ENCODE measurements around the gene OTULIN.

OTULIN gene

DNA sequence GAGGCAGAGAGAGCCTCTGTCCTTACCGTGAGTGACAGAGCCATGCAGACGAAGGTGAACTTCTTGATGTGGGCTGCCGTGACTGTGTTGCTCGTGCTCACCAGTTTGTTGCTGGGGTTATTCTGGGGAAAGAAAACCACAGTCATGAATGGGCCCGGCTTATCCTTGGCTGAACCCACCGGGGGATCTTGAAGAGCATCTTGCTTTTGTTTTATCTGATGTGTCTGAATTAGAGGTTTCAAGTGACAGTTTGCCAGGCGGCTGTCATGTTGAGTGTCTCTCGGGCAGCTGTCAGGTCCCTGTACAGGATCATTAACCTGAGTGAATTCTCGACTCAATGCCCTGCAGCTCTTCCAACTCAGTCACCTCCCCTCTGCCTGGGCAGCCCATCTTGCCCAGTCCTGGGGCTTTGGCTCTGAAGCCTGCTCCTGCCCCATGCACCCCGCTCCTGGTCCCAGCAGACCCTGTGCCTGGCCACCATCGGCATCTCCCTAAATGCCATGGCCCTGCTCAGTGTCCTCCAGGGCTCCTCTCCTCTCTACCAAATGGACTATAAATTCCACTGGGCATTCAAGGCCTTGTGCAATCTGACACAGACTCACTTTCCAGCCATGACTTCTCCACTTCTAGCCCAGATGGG, 77.4 kb downstream of the OTULIN start:
- Histone ChIP-seq H3K9ac (ENCODE audit: low read length) (no peak overlapping the region), H3K36me3 (ENCODE audit: control insufficient read depth, insufficient read depth, low read length) (no peaks in the 10 kb centered on the region)

DNA sequence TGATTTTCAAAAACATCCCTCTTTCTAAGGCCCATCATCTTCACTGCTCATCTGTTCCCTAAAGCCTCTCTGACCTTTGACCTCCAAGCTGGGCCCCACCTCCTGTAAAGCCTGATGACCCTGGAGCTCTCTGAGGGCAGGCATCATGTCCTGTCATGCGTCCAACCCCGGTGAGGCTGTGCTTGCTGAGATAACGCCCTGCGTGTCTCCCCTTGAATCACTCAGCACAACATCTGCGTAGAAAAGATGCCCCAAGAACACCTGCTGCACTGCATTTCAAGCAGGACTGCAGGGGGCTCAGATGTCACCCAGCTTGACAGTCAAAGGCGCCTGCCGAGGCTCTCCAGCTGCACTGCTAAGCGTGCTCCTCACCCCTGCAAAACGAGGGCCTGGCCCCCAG, 78.0 kb downstream of the OTULIN start:
- Histone ChIP-seq H3K9me3 (ENCODE audit: control insufficient read depth, low read length) (no peaks in the 10 kb centered on the region), H3K4me1 (ENCODE audit: control insufficient read depth, insufficient read depth, low read length) (no peaks in the 10 kb centered on the region), H3K4me3 (ENCODE audit: low read length) (no peak overlapping the region), H3K9ac (ENCODE audit: low read length) (no peak overlapping the region), H3K36me3 (ENCODE audit: control insufficient read depth, insufficient read depth, low read length) (no peaks in the 10 kb centered on the region), H3K27me3 (ENCODE audit: control insufficient read depth, insufficient read depth, low read length) (no peaks in the 10 kb centered on the region)

More for the DNA sequence above, 77.4 kb downstream of the OTULIN start:
- Histone ChIP-seq H3K4me3 (ENCODE audit: low read length) (no peak overlapping the region), H3K4me1 (ENCODE audit: control insufficient read depth, insufficient read depth, low read length) (no peaks in the 10 kb centered on the region), H3K9me3 (ENCODE audit: control insufficient read depth, low read length) (no peaks in the 10 kb centered on the region), H3K27me3 (ENCODE audit: control insufficient read depth, insufficient read depth, low read length) (no peaks in the 10 kb centered on the region)

DNA sequence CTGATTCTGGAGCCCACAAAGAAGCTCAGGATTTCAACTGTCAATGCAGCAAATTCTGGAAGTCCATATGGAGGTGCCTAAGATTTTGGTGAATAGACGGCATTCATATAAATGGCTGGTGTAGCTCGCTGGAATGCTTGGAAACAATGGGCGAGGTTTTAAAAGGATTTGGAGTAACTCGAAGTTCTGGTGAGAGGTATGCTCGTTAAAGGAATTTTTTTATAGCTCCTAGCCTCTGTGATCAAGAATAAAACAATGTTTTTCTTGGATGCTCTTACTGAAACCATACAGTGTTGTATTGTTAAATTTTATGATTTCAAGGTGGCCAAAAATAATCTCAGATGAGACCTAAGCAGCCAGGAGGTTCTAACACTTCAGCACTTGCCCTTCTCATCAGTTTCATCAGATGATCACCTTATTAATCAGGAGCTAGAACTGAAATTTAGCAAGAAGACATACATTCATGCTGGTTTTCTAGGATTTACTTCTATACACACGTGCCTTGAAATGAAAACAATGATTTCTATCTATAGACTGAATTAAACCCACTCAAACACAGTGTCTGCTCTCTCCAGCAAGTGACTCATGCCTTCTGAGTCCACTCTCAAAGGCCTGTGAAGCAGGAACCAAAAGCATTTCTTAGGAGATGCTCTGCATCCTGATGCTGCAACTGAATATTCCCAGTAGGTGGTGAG, 79.2 kb downstream of the OTULIN start:
- H3K4me1 ChIP-seq (ENCODE audit: control insufficient read depth, insufficient read depth, low read length) = no peaks in the 10 kb centered on the region
- no peaks in the 10 kb centered on the region for H3K36me3 ChIP-seq (ENCODE audit: control insufficient read depth, insufficient read depth, low read length)
- H3K9ac ChIP-seq (ENCODE audit: low read length) = no peak overlapping the region
- H3K27me3 ChIP-seq (ENCODE audit: control insufficient read depth, insufficient read depth, low read length) = no peaks in the 10 kb centered on the region
- H3K4me3 ChIP-seq (ENCODE audit: low read length) = no peak overlapping the region
- H3K9me3 ChIP-seq (ENCODE audit: control insufficient read depth, low read length) = no peaks in the 10 kb centered on the region

DNA sequence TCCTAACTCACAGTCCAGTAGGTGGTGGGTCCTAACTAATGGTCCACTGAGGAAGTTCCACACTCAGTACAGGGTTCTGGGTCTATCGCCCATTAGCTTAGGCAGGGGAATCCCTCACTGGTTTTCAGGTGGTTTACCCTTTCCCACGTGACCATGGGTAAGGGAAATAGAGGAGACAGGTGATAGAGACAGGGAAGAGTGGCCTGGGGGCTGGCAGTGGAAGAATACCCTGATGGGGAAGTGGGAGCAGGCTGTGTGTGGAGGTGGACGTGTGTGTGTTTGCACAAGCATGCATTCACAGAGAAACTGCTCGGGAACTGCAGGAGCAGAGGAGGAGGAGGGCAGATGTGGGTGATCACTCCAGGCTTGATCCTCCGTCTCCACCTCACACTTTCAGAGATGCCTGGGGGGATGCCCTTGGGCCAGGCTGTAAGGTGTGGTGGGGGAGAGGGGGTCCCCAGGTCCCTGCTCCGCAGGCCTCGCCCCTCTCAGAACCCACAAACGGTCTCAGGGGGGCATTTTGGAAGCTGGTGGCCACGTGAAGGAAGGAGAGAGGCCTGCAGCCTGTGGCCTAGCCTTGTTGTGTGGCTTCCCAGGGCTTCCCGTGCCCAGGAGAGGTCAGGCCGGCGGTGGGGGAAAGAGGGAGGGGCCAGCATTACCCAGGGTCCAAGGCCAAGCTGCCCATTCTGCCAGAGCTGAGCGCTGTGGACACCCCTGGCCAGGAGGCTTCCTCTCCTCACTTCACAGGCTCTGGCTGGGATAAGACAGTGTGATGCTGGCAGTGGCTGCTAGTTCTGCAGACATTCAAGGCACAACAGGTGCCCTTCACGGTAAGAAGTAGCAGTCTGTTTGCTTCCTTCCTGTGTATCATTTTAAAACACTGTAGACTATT, 80.0 kb downstream of the OTULIN start:
- Histone ChIP-seq H3K9me3 (ENCODE audit: control insufficient read depth, low read length) (no peaks in the 10 kb centered on the region), H3K27me3 (ENCODE audit: control insufficient read depth, insufficient read depth, low read length) (no peaks in the 10 kb centered on the region), H3K4me1 (ENCODE audit: control insufficient read depth, insufficient read depth, low read length) (no peaks in the 10 kb centered on the region), H3K4me3 (ENCODE audit: low read length) (no peak overlapping the region), H3K36me3 (ENCODE audit: control insufficient read depth, insufficient read depth, low read length) (no peaks in the 10 kb centered on the region), H3K9ac (ENCODE audit: low read length) (no peak overlapping the region)

DNA sequence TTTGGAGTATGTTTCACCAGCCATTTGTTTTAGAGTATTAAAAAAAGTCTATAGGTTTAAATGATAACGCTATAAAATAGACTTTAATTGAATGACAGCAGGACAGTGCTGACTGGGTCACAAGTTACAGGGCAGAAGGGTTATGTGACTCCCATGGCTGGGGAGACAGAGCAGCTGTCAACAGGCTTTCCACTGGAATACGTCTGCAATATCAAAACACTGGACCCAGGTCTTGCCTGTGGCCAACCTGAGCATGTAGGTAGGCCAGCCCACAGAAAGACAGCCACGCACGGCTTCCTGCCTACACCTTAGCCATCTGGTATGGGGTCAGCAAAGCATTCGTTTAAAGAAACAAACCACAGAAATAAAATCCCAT, 80.7 kb downstream of the OTULIN start:
- no peak overlapping the region for H3K9ac ChIP-seq (ENCODE audit: low read length)
- no peak overlapping the region for H3K4me3 ChIP-seq (ENCODE audit: low read length)
- H3K36me3 ChIP-seq (ENCODE audit: control insufficient read depth, insufficient read depth, low read length) = no peaks in the 10 kb centered on the region
- H3K9me3 ChIP-seq (ENCODE audit: control insufficient read depth, low read length) = no peaks in the 10 kb centered on the region
- H3K4me1 ChIP-seq (ENCODE audit: control insufficient read depth, insufficient read depth, low read length) = no peaks in the 10 kb centered on the region
- H3K27me3 ChIP-seq (ENCODE audit: control insufficient read depth, insufficient read depth, low read length) = no peaks in the 10 kb centered on the region

DNA sequence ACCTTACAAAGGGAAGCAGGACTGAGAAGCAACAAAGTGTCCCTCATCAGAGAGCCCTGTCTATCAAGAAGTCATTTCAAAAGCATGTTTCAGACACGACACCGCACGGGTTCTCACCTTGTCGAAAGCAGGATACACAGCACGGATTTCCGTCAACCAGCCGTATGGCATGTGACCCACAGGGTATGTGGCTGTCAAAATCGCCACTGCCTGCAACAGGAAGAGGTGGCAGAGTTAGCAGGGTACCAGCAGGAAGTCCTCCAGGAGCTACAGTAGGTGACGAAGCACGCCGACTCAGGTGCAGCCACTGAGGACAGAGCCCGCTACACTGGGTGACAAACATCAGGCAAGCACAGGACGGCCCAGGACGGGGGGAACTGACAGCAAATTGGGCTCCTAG, 81.2 kb downstream of the OTULIN start:
- H3K9me3 ChIP-seq (ENCODE audit: control insufficient read depth, low read length) = no peaks in the 10 kb centered on the region
- H3K36me3 ChIP-seq (ENCODE audit: control insufficient read depth, insufficient read depth, low read length) = no peaks in the 10 kb centered on the region
- H3K4me3 ChIP-seq (ENCODE audit: low read length) = no peak overlapping the region
- H3K9ac ChIP-seq (ENCODE audit: low read length) = no peak overlapping the region
- H3K27me3 ChIP-seq (ENCODE audit: control insufficient read depth, insufficient read depth, low read length) = no peaks in the 10 kb centered on the region
- H3K4me1 ChIP-seq (ENCODE audit: control insufficient read depth, insufficient read depth, low read length) = no peaks in the 10 kb centered on the region

DNA sequence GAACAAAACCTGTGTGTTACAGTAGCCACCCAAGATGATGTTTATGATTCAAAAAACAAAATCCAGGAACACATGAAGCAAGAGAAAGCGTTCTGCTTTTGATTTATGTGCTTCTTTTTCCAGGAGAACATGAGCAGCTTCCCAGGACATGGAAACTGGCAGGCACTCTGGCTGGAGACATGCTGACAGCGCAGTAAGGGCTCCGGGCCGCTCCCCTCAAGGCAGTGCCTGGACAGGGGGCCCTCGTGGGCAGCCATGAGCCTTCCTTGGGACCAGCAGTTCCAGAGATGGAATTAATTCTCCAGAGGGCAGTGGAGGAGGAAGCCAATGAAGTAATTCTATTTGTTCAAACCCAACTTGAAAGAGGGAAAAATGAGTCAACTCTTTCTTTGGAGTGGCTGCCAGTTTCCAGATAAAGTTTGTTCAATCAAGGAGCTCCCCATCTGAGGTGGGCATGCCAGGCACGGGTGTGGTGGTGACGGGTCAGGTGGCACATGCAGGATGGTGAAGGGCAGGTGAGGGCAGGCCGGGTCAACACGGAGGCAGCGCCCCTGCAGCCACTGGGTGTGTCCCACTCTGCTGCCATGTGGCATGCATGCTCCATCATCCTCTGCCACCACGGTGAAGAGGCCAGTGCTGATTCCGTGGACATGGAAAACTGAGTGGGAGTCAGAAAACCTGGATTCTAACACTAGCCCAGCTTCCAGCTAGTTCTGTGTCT, 83.8 kb downstream of the OTULIN start:
- no peaks in the 10 kb centered on the region for H3K36me3 ChIP-seq (ENCODE audit: control insufficient read depth, insufficient read depth, low read length)
- no peaks in the 10 kb centered on the region for H3K27me3 ChIP-seq (ENCODE audit: control insufficient read depth, insufficient read depth, low read length)
- no peaks in the 10 kb centered on the region for H3K4me1 ChIP-seq (ENCODE audit: control insufficient read depth, insufficient read depth, low read length)
- no peaks in the 10 kb centered on the region for H3K9me3 ChIP-seq (ENCODE audit: control insufficient read depth, low read length)
- no peak overlapping the region for H3K4me3 ChIP-seq (ENCODE audit: low read length)
- no peak overlapping the region for H3K9ac ChIP-seq (ENCODE audit: low read length)
